Left renal pelvis (tissue), 4 donors: Measurements from ENCODE around the gene PHLDB1. TPM values are rescaled to one million over a fixed set of nuclear protein-coding genes. Genes with fewer than 3 reads are reported as not detected.
A peak's percentile ranks its signal among the peaks of the same experiment; 100 is the strongest.
"Not testable (repeated sequence)": the region's sequence is repeated elsewhere in the genome, so short reads cannot be mapped to it uniquely, and the experiment has no call there.

Experiments
- DNase-seq, 4 donors: peaks; one replicate each; pipeline ENCODE4 v3.0.0-alpha.2; 2013; ENCODE audit warnings: low read depth in 4 of 4, low spot score in 3 of 4
- polyA plus RNA-seq, 4 donors: library from polyadenylated mRNA; unstranded; fragments of 120-200 nt; gene quantifications; one replicate each; pipeline ENCODE4 v1.2.1, GENCODE V29; 2013; ENCODE audit not compliant: insufficient read length in 4 of 4

Gene PHLDB1
- polyA plus RNA-seq, 4 donors, result 66.2 to 156 (median 119) TPM

GRCh38 chr11:118677977-118678376 is 70.6 kb downstream of the PHLDB1 start:
- no peak for DNase-seq

GRCh38 chr11:118678908-118679307 is 71.5 kb downstream of the PHLDB1 start:
- DNase-seq, result not testable (repeated sequence)

GRCh38 chr11:118679483-118679882 is 72.1 kb downstream of the PHLDB1 start, which contains the start of gene TREH:
Gene TREH (minus strand): TSS chr11:118679650. CDS start chr11:118679627, 23 bp downstream.
- DNase-seq, result no peak

- no peak for DNase-seq
Measured at GRCh38 chr11:118682372-118682771, 75.0 kb downstream of the PHLDB1 start.

- not testable (repeated sequence) for DNase-seq
Measured at GRCh38 chr11:118682939-118683338, 75.5 kb downstream of the PHLDB1 start.

GRCh38 chr11:118684187-118684586 is 76.8 kb downstream of the PHLDB1 start:
- DNase-seq, result no peak

GRCh38 chr11:118687906-118688305 is 80.5 kb downstream of the PHLDB1 start:
- no peak for DNase-seq

GRCh38 chr11:118688339-118688738 is 80.9 kb downstream of the PHLDB1 start:
- DNase-seq, result not testable (repeated sequence)

GRCh38 chr11:118688851-118689502 is 81.6 kb downstream of the PHLDB1 start:
- DNase-seq, result no peak

- no peak for DNase-seq
Measured at GRCh38 chr11:118689503-118689851, 82.1 kb downstream of the PHLDB1 start.

- DNase-seq, result peak; percentile 72 to 88 (median 82)
Measured at GRCh38 chr11:118689852-118690552, 82.6 kb downstream of the PHLDB1 start.

GRCh38 chr11:118690553-118691304 is 83.3 kb downstream of the PHLDB1 start:
- DNase-seq, result no peak

- DNase-seq, result no peak
Measured at GRCh38 chr11:118691926-118692830, 84.8 kb downstream of the PHLDB1 start.

GRCh38 chr11:118694185-118694584 is 86.8 kb downstream of the PHLDB1 start:
- no peak for DNase-seq

- DNase-seq, result no peak
Measured at GRCh38 chr11:118694771-118695170, 87.4 kb downstream of the PHLDB1 start.

- no peak for DNase-seq
Measured at GRCh38 chr11:118696673-118697226, 89.3 kb downstream of the PHLDB1 start.

- no peak for DNase-seq
Measured at GRCh38 chr11:118697346-118697745, 89.9 kb downstream of the PHLDB1 start.

GRCh38 chr11:118699506-118700220 is 92.2 kb downstream of the PHLDB1 start:
- DNase-seq, result no peak

- no peak for DNase-seq
Measured at GRCh38 chr11:118703563-118704106, 96.2 kb downstream of the PHLDB1 start.
